Activated T-cell treated with anti-CD3 and anti-CD28 coated beads, Interleukin-2, amount 50 U/mL, for 1 hour (primary cell): Measurements from ENCODE around the gene UCHL1.
"Not testable (repeated sequence)": the region's sequence is repeated elsewhere in the genome, so short reads cannot be mapped to it uniquely, and the experiment has no call there.

ENCODE experiments used
- DNase-seq: peaks from one replicate; pipeline ENCODE4 v3.0.0-alpha.2; 2020

Gene UCHL1

DNA sequence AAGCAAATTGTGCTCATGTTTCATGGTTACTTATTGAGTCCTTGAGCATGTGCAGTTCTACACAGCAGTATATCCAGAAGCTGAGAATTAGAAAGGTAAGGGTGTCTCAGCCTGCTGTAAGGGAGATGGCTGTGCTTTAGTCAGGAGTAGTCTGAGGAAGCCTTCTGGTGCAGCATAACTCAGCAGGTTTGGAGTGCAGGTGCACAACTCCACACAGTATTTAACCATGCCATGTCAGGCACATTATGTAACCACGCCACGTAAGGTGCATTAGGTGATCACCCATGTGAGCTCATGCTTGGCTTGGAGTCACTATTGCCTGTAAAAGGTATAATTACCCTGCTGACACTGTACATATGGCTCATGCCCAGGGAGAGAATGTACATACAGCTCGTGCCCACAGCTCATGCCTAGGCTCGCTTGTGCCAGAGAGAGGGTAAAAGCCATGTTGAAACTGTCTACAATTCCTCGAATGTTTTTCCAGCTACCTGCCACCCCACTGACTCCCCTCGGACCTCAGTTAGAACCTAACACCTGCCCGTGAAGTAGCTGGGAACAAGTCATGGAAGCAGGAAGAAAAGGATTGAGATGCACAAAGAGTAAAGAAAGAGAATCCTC lies 37.8 kb downstream of the UCHL1 start:
- no peak for DNase-seq

DNA sequence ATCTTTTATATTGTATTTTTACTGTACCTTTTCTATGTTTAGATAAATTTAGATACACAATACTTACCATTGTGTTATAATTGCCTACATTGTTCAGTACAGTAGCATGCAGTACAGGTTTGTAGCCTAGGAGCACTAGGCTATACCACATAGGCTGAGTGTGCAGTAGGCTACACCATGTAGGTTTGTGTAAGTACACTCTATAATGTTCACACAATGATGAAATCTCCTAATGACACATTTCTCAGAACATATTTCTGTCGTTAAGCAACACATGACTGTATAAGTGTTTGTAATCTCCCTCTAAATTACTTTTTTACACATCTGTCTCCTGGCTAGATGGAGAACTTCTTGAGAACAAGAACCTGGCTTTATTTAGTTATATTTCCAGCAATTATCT lies 40.3 kb downstream of the UCHL1 start:
- DNase-seq, result no peak

DNA sequence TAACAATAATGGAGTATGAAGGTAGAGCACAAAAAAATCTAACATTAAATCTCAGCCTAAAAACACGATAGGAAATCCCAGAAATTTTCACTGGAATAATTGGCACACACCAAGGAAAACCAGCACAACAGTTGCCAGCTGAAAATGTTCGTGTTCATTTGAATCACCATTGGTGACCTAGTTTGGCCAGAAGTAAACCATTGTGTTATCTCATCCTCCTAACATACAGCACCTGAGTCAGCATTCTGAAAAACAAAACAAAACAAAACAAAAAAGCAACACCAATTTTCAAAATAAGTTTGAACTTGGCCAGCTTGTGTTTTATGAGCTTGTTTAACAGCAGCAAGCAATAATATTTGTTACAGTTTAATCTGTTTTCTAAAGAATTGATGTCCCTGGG lies 41.1 kb downstream of the UCHL1 start:
- DNase-seq, result no peak

GRCh38 chr4:41299486-41299885 lies 42.8 kb downstream of the UCHL1 start:
- no peak for DNase-seq

DNA sequence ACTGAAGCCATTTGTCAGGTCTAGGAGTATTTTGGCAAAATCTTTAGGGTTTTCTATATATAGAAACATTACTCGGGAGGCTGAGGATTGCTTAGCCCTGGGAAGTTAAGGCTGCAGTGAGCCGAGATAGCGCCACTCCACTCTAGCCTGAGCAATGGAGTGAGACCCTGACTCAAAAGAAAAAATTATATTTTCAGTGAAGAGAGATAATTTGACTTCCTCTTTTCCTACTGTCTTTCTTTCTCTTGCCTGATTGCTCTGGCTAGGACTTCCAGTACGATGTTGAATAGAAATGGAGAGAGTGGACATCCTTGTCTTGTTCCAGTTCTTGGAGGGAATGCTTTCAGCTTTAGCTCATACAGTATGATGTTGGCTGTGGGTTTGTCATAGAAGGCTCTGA lies 44.4 kb downstream of the UCHL1 start:
- DNase-seq, result no peak

DNA sequence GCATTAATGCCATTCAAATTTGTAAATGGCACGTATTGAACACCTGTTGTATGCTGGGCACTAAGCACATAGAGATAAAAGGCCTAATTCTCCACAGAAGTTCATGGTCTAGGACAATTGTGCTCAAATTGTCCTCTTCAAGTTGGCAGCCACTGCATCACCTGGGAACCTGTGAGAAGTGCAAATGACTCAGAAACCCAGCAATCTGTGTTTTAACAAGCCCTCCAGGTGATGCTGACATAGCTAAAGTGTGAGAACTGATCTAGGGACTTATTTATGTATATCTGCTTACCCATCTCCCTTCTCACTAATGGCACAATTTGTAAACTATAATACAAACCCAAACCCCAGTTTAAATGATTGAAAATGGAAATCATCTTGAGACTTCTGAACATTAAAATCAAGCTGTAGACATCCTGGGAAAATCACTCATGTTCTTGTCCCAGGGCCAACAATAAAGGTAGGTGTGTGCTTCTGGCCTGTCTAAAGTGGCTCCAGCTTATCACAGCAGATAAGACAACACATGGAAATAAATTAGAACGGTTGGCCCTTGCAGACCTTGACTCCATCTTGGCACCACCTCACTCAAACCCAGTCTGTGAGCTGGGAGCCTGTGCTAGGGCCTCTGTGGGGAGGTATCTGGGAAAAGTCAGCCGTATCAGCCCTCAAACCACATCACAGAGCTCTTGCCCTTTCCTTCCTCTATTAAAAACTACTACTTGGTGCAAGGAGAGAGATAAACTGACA lies 46.8 kb downstream of the UCHL1 start:
- no peak for DNase-seq

GRCh38 chr4:41304221-41304620 lies 47.5 kb downstream of the UCHL1 start:
- DNase-seq, result no peak

GRCh38 chr4:41305476-41305875 lies 48.7 kb downstream of the UCHL1 start:
- no peak for DNase-seq

GRCh38 chr4:41307638-41308037 lies 50.9 kb downstream of the UCHL1 start:
- no peak for DNase-seq

DNA sequence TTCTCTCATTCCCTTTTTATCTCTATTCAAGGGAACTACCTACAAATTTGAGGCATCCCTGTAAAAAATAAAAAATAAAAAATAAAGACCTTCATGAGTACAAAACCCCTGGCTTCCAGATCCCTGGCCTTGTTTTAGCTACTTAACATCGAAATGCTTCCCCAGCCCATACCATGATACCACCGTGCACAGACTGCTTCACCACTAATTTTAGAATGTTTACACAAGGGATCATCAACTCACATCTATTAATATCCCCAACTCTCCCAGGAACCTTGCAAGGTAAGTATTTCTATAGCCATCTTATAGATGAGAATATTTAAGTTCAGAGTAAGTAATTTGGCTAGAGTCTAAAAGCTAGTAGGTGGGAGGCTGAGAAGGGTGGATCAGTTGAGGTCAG lies 51.7 kb downstream of the UCHL1 start:
- no peak for DNase-seq

GRCh38 chr4:41315426-41315825 lies 58.7 kb downstream of the UCHL1 start:
- not testable (repeated sequence) for DNase-seq

- no peak for DNase-seq
Observed at GRCh38 chr4:41315862-41316261, 59.1 kb downstream of the UCHL1 start.
